ENCODE results near the gene SYNGR1.

DNA sequence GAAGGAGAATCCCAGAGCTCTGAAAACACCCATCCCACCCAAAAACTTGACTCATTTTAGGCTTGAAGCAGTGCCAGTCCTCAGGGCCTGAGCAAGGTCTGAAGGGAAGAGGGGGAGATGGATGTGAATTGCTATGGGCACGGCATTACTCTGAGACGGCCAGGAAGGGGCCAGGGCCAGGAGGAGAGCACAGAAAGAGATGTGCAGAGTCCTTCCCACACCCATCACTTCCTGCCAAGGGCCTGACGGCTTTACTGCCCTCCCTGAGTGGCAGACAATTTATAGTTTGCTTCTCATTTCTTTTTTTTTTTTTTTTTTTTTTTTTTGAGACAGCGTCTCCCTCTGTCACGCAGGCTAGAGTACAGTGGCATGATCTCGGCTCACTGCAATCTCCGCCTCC is 72.3 kb downstream of the SYNGR1 start:
- TF ChIP-seq POLR2AphosphoS5 (IDR thresholded peaks at IDR 0.05; ENCODE audit: insufficient read depth in 1 of 2, low read depth in 1 of 2): no peak
- TF ChIP-seq, protein P1, sequence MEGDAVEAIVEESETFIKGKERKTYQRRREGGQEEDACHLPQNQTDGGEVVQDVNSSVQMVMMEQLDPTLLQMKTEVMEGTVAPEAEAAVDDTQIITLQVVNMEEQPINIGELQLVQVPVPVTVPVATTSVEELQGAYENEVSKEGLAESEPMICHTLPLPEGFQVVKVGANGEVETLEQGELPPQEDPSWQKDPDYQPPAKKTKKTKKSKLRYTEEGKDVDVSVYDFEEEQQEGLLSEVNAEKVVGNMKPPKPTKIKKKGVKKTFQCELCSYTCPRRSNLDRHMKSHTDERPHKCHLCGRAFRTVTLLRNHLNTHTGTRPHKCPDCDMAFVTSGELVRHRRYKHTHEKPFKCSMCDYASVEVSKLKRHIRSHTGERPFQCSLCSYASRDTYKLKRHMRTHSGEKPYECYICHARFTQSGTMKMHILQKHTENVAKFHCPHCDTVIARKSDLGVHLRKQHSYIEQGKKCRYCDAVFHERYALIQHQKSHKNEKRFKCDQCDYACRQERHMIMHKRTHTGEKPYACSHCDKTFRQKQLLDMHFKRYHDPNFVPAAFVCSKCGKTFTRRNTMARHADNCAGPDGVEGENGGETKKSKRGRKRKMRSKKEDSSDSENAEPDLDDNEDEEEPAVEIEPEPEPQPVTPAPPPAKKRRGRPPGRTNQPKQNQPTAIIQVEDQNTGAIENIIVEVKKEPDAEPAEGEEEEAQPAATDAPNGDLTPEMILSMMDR (IDR thresholded peaks at IDR 0.05): no peak
